DMS79 (cell line): ENCODE data around the gene CCDC136.
A peak's percentile ranks its signal among the peaks of the same experiment; 100 is the strongest.

Experiments used
- DNase-seq: peaks from one replicate; lab custom pipeline; 2025; lab: John Stamatoyannopoulos, UW

The CCDC136 gene

DNA sequence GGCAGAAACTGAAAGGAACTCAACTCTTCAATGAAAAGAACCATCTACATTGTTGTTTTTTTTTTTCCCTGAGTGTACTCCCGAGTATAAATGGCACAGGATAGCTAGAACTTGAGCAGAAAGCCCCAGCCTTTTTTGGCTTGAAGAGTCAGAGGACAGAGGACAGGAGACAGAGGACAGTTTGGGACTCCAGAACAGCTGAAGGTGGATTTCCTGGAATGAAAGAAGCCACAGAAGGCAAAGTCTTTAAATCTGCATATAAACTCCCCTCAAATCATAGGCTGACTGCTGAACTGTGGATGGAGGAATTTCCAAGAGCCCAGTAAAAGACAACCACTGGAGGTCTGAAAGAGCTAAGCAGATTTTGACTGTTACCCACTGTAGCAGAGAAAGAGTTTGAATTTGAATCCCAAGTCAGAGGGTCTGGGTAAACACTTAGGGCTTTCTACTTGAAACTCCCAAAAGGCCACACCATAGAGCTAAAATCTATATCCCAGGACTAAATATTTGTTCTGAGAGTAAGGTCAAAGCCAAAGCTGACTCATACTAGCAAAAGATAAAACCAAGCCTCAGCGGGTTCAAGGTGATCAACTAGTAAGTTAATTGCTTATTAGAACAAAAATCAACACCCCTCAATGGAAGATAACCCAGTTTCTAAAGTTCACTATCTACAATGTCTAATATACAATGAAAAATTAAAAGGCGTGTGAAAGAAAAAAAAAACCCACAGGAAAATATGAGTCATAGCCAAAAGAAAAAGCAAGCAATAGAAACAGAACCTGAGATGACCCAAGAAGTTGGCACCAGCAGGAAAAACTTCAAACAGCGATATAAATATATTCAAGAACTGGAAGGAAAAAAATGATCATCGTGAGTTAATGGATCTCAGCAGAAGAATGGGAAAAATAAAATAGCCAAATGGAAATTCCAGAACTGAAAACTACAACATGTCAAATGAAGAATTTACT is 14.3 kb upstream of the CCDC136 start:
- DNase-seq = no peak

DNA sequence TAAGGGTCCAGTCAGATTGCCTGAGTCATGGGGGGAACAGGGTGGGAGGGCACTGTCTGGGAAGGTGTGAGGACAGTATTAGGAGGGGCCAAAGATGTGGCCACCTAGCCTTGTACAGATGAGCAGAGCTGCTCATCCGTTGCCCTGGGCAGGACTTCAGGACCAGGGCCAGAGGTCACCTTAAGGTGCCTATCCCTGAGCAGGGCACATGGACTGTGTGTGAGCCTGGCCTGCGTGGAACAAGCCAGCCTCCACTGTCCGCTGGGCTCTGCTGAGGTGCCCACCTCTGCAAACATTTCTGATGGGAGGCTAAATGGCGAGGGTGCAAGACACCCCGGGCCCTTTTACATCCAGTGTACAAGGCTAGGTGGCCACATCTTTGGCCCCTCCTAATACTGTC is 12.8 kb upstream of the CCDC136 start:
- DNase-seq = no peak

DNA sequence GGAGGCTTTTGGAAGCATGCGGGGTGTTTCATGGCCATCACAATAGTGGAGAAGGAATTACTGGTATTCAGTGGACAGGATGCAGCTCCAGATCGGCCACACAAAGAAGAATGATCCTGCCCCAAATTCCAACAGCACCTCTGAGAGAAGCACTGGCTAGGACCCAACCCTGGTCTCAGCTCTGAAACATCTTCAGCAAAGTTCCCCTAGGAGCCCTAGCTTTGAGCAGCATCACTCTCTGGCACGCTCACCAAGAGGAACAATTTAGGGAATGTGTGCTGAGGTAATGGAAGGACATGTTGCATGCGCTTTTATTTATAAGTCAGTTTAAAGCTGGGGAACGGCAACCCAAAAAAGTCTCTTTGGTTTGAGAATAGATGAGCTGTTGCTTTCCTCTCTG is 10.6 kb upstream of the CCDC136 start:
- no peak for DNase-seq

- no peak for DNase-seq
These were observed 9.9 kb upstream of the CCDC136 start for GRCh38 chr7:128781851-128782250.

- no peak for DNase-seq
These were observed 8.5 kb upstream of the CCDC136 start for GRCh38 chr7:128783143-128783861.

DNA sequence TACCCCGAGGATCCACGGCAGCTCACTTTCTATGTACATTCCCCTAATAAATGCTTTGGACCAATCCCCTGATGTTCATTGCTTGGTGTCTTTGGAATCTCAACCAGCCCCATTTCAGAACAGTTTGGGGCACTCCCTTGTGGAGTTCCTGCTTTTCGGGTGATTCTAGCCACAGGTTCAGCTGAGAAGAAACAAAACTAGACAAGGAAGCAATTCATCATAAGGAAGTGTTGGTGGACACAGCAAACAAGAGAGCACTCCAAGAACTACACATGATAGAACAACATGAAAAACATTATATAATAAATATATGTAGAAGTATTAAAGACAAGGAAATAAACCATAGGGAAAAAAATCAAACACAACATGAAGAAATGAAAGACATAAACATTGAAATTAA is 6.0 kb upstream of the CCDC136 start:
- no peak for DNase-seq

DNA sequence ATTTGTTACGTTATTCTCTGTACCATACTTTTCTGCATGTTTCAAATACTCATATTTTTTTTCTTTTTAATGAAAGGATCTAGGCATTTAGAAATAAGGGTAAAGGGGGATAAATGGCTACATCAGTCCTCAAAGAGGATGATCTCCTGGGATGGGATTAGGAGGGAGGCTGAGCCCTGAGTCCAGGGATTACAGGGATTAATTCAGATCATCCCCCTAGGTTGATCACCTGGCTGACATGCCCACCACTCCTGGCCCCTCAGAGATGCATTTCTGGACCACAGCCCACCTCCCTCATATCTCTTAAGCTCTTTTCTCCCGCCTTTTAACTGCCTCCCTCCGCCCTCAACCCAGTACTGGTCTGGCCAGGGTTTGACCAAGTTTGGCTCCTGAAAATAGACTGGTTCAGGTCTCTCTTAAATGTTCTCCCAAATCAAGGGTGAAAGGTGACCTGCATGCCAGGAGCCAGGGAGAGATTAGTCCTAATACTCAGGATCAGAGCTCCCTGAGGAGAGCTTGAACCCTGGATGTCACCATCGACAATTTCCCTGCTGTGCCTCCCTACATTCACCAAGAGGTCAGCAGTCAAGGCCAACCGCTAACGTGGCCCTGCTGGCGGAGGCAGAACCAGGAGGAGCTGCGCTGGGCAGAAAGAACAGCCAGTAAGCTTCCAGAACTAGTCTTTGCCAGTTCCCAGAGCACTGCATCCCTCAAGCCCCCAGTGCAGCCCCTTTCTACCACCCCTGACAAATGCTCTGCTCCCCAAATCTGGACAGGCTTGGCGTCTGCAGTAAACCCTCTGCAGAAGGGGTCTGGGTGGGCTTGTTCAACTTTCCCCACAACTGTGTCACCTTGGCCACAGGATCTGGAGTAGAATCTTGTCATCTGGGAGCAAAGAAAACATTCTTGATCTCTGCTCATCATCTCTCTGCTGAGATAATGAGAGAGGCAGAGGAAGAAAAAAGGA is 3.0 kb upstream of the CCDC136 start:
- DNase-seq = no peak

DNA sequence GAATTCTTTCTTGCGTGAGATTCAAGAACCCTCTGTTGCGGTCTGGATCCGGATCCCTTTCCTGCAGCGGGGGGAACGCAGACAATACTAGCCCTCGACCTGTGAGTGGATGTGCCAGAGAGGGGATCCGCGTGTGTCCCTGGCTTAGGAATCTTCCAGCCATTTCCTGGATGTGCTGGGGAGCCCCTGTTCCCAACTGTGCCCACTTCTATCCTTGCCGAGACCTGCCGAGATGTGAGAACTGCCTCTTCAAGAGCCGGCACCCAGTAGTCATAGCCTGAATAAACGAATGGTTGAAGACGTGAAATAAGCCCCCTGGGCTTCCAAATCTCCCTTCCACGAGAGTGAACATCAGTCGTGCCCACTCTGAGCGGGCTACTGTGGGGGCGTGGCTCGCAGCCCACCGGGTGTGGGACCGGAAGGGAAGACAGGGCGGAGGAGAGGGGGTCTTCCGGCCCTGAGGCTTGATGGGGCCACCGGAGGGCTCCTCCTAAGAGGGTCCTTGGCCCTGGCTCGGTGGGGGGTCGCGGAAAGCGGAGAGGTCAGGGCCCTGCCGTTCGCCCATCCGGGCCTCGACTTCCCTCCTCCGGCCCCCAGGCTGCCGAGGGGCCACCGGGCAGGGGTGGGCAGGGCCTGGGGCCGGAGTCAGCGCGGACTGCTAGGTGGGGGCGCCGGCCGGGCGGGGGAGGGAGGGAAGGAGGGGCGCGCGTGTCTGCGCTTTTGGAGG is 1.3 kb upstream of the CCDC136 start:
- no peak for DNase-seq

GRCh38 chr7:128791972-128792327 is 182 bp downstream of the CCDC136 start:
- no peak for DNase-seq

DNA sequence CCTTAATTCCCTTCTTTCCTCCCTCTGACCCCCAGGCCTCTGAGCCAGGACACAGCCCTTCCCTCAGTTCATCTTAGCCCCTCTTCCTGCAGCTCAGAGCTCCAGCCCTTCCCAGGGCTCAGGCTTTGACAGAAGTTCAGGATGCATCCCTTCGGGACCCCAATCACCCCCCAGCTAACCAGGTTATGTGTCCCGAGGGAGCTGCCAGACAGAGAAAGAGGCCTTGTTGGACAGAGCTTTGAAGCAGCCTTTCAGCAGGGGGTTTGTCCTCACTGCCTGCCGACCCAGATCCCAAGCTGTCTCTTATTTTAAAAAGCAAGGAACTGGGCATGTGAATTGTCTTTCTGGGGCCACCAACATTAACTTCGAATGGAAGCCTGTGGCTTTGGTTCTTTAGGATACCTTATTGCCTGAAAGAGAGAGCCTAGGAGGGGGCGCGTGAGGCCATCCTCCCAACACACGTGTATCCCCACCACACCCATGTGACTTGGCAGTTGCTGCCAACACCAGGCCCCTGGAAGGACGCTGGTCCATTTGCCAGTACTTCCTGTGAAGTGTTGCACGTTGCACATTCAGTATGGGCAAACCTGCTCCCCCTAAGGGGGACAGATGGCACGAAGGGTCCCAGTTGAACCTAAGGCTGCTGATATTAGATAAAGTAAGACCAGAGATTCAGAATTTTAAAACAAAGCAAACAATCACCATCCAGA is 858 bp downstream of the CCDC136 start:
- DNase-seq = no peak

GRCh38 chr7:128793181-128793547 is 1.4 kb downstream of the CCDC136 start:
- no peak for DNase-seq

GRCh38 chr7:128794020-128794419 is 2.3 kb downstream of the CCDC136 start:
- DNase-seq = no peak

DNA sequence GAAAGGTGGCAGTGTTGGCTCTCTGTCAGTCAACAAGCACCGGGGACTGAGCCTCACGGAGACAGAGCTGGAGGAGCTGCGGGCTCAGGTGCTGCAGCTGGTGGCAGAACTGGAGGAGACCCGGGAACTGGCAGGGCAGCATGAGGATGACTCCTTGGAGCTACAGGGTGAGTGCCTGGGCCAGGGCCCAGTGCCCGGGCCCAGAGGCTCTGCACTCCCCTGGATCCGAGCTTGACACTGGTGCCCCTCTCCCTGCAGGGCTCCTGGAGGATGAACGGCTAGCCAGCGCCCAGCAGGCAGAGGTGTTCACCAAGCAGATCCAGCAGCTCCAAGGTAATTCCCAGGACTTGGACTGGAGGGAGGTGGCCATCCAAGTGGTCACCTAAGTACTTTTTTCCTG is 2.7 kb downstream of the CCDC136 start:
- DNase-seq = no peak

- DNase-seq = no peak
These were observed 3.4 kb downstream of the CCDC136 start for GRCh38 chr7:128795129-128795528.

DNA sequence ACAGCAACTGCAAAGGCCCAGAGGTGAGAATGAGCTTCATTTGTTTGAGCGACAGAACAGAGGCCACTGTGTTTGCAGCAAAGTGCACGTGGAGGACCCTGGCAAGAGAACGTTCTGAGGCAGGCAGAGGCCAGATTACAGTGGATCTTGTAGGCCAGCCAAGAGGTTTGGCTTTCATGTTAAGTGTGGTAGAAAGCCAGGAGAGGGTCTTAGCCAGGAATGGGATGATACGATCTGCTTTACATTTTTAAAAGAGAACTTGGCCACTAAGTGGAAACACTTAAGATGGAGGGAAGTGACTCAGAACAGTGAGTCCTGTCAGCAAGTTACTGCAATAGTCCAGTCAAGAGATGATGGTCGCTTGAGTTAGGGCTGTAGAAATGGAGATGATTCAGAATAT is 4.6 kb downstream of the CCDC136 start:
- DNase-seq = peak; percentile 11

DNA sequence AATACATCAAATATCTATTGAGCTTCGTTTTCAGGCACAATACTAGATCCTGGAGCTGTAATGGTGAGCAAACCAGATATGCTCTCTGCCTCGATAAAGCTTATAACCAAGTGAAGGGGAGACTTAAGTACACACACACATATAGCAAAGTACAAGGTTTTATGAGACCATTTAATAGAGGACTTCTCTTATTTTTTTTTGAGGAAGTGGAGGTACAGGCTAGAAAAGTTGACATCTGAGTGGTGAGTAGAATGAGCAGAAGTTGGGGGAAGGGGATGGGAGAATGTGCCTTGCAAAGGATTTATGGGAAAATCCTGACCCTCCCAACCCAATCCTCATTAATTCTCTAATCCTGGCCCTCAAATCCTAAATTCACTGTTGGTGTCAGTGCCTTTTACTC is 7.7 kb downstream of the CCDC136 start:
- no peak for DNase-seq

DNA sequence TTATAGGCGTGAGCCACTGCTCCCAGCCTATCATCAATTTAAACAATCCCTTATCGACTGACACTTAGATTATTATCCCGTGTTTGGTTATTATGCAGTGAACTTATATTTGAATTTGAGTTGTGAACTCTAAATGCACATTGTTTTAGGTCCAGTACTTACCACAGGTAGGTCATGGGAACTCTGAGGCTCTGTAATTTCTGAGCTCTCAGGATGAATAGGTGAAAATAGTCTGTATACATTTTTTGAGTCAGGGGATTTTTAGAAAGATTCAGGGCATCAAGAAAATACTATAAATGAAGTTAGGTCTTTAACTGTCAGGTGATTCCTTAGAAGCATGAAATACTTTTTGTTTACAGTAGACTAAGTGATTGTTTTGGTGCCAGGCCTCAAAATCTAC is 8.8 kb downstream of the CCDC136 start:
- no peak for DNase-seq

GRCh38 chr7:128801003-128801402 is 9.2 kb downstream of the CCDC136 start:
- no peak for DNase-seq

DNA sequence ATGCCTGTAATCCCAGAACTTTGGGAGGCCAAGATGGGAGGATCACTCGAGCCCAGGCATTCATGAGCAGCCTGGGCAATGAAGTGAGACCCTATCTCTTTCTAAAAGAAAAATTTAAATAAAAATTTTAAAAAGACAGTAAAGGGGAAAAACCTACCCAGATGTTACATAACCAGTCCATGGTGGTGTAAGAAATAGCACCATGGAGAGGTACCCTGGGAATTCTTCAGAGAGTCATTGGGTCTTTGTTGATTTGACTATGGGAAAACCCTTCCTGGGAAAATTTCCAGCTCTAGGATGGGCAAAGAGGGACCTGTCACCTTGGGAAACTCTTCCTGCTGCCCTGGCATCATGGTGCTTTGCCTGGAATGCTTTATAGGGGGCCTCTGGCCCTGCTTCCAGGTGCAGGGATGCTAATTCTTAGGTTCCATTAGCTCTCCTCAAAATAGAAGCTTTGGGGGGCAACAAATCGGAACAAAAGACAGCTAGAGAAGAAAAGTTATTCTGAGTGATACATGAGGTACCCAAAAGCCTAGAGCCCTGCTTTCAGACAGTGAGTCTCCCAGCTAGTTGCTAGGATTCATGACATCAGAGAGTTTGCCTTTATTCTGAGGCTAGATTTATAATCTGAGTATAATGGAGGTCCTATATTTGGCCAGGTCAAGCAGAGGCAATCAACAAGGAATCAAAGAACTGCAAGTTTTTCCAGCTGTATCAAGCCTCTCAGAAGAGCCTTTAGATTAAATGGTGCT is 10.1 kb downstream of the CCDC136 start:
- DNase-seq = no peak

GRCh38 chr7:128804484-128804883 is 12.7 kb downstream of the CCDC136 start:
- DNase-seq = no peak
